Measurements from ENCODE around the gene RPS6KA5.

Gene RPS6KA5

GRCh38 chr14:90820958-90821357 is 239.5 kb downstream of the RPS6KA5 start:
- peak; percentile 64 for DNase-seq

GRCh38 chr14:90819734-90820393 is 240.6 kb downstream of the RPS6KA5 start:
- DNase-seq = no peak

- no peak for DNase-seq
These were observed 241.7 kb downstream of the RPS6KA5 start for GRCh38 chr14:90818715-90819114.

DNA sequence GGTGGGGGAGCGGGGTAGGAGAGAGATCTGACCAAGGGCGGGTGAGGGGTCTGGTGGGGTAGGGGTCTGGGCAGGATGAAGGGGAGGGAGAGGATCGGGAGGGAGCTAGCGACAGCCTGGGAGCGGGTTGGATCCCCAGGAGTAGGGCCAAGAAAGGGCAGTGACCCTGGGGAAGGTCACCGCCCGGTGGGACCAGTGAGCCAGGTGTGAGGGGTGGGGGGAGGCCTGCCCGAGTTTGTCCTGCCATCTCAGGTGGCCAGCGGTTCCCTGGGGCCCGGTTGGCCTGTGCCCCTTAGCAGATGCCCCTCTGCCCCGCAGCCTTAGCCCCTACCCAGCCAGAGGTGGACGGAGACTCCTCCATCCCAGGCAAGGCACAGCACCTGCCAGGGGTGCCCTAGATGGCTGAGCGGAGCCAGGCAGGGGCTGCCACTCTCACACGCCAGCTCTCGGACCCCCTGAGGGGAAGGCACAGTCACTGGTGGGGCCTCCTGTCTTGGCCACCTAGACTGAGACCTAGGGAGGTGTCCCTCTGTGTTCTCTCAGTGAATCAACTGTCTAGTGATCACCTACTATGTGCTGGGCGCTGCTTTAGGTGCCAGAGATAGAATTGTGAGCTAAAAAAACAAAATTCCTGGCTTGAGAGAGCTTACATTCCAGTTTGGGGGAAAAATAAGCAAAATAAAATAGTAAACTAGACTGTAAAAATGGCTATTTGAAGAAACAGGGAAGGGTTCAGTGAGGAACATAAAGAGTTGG is 243.6 kb downstream of the RPS6KA5 start:
- no peak for DNase-seq

DNA sequence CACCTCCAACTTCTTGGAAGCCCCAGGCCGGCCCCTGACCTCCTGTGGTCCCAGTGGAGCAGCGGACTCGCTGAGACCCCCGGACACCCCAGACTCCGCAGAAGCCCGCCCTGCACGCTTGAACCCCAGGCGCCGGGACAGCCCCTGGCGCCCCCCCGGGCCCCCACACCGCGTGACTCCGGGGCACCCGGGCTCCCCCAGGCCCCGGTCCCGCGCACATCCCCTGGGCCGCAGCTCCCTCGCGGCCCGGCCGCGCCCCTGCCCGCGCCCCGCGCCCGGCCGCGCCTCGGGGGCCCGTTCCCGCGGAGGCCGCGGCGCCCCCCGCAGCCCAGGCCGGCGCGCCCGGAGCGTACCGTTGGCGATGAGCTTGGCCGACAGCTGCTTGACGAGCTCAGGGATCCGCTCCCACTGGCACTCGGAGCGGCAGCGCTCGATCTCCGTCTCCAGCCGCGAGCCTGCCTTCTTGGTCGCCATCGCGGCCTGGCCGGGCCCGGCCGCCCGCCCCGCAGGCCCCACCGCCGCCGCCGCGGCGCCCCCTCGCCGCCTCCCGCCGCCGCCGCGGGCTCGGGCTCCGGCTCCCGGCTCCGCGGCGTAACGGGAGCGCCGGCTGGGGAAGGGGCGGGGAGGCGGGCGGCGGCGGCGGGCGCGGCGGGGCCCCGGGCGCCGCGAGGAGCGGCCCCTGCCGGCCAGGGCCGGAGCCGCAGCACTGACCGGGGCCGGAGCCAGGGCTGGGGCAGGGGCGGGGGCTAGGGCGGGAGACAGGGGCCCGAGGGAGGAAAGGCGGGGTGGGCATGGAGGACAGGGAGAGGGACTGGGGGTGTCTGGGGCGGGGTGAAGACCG is 244.4 kb downstream of the RPS6KA5 start, which contains the start of gene TTC7B:
Gene TTC7B, minus strand, starts transcription at position 609 of the 841 bp plus-strand sequence. Its CDS starts 135 bp downstream, at position 474.
- peak; percentile 33 for DNase-seq

DNA sequence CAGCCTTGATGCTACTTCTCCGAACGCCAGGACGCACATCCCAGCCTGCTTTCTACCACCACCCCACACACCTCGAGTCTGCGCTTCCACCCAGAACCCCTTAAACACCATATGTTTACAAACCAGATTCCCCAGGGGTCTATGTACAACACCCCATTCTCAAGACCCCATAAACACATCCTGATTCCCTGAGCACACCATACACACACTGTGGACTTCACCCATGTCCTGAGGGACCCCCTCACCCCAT is 244.9 kb downstream of the RPS6KA5 start:
- no peak for DNase-seq

DNA sequence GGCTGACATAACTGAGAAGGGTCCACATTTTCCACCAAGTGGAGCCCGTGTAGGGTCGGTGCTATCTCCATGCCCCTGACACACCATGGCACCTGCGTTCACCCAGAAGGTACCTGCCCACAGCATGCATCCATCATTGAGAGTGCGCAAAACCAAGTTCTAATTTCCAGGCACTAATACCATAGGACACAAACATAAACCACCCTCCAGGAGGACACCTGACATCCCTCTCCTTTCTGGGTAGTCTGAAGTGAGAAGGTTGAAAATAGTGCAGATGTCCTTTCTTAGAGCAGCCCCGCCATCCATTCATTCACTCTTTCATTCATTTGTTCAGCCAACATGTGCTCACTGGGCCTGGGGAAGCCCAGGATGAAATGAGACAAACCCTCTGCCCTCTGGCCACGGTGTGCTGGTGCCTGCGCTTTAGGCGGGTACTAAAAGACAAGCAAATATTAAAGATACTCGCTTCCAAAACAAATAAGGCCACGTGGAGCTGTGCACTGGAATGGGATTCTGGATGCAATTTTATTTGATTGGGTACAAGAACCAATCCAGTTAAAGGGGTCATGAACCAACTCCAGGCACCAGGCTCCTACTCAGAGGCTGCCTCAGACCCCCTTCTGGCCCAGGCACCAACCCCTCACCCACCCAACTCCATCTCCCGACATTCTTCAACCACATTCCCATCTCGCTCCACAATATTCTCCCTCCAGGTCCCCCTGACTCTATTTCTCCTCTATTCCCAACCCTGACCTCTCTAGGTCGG is 245.5 kb downstream of the RPS6KA5 start:
- no peak for DNase-seq

DNA sequence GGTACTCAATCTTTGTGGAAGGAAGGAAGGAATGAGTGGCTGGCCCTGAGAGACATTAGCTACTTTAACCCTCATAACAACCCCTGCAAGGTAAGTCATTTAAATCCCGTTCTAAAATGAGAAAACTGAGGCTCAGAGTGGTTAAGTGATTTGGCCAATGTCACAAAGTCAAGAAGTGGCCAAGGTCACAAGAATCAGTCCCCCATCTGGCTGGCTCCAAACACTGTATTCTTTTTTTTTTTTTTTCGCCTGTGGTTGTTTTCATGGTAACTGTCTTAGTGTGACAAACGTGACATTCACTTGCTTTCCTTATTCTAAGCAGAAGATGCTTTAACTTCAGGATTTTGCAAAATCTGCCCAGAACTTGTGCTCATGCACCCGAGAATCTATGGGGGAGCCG is 247.0 kb downstream of the RPS6KA5 start:
- DNase-seq = no peak

DNA sequence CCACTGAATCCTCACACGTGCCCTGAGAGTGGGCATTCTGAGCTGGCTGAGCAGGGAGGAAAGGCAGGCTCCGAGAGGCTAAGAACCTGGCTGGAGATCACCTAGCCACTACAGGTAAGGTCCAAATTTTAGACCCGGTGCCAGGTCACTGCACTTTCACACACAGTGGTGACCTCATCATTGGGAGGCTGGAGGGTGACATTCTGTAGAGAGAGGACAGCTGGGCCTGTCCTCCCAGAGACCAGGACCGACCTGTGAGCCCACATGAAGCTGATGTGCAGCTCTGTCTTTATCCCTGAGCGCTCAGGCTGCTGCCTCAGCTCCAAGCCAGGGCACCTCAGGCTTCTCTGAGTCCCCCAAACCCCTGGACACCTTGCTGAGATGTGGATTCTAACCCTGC is 248.3 kb downstream of the RPS6KA5 start:
- no peak for DNase-seq

- no peak for DNase-seq
These were observed 248.8 kb downstream of the RPS6KA5 start for GRCh38 chr14:90811641-90812040.

DNA sequence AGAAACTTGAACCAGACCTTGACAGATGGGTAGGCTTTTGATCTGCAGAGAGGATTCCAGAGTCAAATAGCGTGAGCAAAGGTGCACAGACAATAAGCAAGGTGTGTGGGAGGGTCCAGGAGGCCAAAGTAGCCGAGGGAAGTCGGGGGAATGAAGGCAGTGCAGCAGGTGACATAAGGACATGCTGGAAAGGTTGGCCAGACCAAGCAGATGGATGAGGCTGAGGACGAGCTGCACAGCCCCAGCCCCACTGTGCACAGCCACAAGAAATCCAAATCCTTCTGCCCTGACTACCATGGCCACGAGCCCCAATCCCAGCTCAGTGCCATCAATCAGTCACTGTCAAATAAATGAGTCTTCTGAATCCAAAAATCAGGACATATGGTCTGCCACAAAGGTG is 249.6 kb downstream of the RPS6KA5 start:
- no peak for DNase-seq

DNA sequence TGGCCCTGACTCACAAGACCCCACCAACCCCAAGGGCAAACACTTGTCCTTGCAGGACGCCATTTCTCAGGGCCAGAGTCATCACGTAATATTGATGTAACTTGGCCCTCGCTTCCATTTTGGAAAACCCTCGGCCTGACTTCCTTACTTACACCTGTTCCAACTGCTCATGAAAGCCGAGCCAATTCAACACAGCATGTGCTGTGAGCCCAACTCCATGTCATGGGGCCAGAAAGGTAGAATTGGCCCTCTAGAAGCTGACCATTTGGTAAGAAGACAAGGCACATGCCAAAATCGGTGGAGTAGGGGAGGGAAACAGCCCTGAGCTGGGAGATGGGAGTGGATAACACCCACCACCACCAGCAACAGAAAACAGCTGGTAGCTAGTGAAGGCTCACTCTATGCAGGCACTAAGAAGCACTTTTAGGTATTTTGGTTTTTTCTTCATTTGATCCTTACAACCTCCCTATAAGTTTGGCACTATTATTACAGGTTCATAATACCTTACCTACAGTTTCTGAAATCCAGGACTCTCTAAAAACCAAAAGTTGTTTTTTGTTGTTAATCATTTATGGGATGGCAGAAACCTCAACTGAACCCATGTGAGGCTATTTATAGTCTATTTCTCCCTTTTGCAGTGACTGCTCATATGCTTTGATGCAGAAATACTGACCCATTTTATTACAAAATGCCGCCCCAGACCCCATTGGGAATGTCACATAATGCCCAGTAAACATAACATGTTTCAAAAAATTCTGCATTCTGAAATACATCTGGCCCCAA is 250.7 kb downstream of the RPS6KA5 start:
- DNase-seq = no peak

GRCh38 chr14:90808759-90809529 is 251.5 kb downstream of the RPS6KA5 start:
- no peak for DNase-seq

DNA sequence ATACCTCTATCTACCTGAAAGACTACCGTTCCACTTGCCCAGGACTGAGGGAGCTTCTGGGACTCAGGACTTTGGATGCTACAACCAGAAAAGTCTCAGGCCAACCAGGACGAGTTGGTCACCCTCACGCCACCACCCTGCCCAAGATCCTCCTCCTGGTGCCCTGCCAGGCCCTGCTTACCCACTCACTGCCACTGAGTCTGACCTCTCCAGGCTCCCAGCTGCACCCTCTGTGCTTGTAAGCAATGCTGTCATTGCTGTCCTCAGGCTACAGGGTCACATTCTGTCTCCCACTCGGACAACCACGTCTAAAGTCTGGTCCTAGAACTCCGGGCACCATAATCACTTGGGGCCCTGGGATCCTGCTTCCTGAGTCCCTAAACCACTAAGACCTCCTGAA is 253.4 kb downstream of the RPS6KA5 start:
- no peak for DNase-seq

DNA sequence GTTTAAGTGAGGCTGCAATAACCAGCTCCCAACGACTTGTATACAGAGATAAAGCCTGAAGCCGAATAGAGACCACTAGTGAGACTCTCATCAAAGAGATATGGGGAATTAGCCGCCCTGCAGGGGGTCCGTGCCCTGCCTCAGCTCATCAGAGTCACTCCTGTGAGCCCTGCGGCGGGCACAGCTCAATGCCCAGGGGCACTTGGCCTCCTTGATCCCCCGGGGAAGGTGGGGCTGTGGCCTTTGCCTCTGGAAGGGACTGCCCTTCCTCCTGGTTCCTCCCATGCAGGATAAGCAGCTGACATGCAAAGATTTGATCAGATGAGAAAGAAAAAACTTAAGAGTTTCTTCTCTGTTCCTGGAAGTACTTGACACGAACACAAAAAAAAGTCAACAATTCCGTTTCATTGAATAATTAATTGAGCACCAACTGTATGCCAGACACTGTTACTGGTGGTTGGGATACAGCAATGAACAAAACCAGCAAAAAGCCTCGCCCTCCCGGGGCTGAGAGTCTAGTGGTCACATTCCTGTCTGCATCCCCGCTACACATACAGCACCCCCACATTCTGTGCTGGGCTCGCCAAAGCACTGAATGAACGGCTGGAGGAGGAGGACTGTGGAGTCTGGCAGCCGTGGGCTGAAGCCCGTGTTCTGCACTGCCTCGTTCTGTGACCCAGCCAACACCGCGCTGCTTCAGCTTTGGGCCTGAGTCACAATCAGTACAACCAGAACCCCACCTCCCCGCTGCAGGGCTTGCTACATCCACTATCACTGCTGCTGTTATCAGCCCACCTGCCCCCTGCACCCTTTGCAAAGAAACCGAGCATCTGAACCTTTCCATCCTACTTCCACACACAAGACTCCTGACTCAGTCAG is 254.5 kb downstream of the RPS6KA5 start:
- no peak for DNase-seq

- DNase-seq = no peak
These were observed 255.4 kb downstream of the RPS6KA5 start for GRCh38 chr14:90805084-90805391.

DNA sequence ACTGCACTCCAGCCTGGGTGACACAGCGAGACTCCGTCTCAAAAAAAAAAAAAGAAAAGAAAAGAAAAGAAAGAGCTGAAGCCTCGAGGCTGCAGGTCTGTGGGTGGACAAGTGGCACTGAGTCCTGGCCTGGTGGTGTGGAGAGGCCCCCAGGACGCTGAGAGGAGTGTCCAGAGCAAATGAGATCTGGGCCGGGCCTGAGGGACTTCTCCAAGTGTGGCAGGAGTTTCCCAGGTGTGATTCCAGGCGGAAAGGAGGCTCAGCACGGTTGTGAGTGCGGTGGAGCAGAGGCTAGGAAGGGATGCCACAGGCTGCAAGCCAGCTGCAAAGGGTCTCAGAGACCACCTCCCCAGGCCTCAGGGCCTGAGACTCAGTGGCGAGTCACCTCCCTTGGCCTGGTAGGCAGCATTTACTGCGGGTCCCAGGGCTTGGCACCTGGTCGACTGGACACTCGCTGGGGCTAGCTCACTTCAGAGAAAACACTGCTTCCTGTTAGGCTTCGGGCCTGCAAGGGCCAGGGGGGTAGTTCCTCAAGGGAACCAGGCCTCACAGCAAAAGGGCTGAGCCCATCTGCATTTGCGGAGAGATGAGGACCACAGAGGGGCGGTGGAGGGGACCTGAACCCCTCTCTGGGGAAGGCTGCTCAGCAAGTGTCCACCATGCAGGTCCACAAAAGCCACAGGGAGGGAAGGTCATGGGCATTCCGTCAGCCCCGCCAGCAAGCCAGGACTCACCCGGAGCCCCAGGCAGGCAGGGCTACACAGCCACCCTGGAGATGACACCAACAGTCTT is 256.0 kb downstream of the RPS6KA5 start:
- DNase-seq = no peak

DNA sequence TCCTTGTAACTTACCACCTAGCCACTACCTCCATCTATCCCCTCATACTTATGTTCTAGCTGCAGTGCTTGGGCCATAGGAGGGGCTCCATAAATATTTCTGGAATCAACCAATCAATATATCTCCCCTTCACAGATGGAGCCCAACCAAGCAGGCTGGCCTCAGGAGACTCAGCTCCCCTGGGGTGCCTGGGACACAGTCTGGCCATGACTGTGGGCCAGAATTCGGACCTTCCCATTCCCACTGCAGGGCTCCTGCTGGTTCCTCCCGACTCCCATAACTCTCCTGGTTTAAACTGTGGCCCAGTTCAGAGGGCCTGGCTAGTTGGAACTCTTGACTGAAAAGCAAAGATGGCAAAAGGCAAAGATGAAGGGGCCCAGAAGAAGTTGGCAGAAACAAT is 257.2 kb downstream of the RPS6KA5 start:
- no peak for DNase-seq

GRCh38 chr14:90799420-90799819 is 261.0 kb downstream of the RPS6KA5 start:
- DNase-seq = no peak

GRCh38 chr14:90797919-90798318 is 262.5 kb downstream of the RPS6KA5 start:
- DNase-seq = no peak

All from stimulated activated CD4-positive, alpha-beta T cell treated with anti-CD3 and anti-CD28 coated beads, Interleukin-12 subunit alpha, Interleukin-12 subunit beta, amount 100 ng/mL, for 4 hours (primary cell).